Tibial nerve (tissue), 4 donors: ENCODE results near the gene CYP2E1. TPM values are rescaled to one million over a fixed set of nuclear protein-coding genes. Genes with fewer than 3 reads are reported as not detected.
"Not testable (repeated sequence)": the region's sequence is repeated elsewhere in the genome, so short reads cannot be mapped to it uniquely, and the experiment has no call there.

Experiments used
- DNase-seq, 2 donors: peaks; one replicate each; pipeline ENCODE4 v3.0.0-alpha.2; 2019; ENCODE audit warnings: low spot score in 2 of 2
- H3K27ac ChIP-seq, 4 donors: fragments of 200-600 bp; sonication (generic) in 3 of 4; one replicate each; pipeline ENCODE4 v1.5.1; 2017 to 2019; ENCODE audit warnings: mild to moderate bottlenecking in 1 of 4
- H3K27me3 ChIP-seq, 2 donors: fragments of 200-600 bp; sonication (generic) in 1 of 2; one replicate each; pipeline versions ENCODE4 v1.5.1 to v1.6.0; 2017 to 2019
- H3K36me3 ChIP-seq, 3 donors: fragments of 200-600 bp; sonication (generic); one replicate each; pipeline ENCODE4 v1.5.1; 2018 to 2019
- H3K4me1 ChIP-seq, 4 donors: fragments of 200-600 bp; sonication (generic) in 3 of 4; one replicate each; pipeline ENCODE4 v1.5.1; 2017 to 2019
- H3K4me3 ChIP-seq, 4 donors: fragments of 200-600 bp; sonication (generic) in 3 of 4; one replicate each; pipeline ENCODE4 v1.5.1; 2017 to 2019; ENCODE audit warnings: mild to moderate bottlenecking in 1 of 4, moderate library complexity in 1 of 4
- H3K9me3 ChIP-seq, 4 donors: fragments of 200-600 bp; sonication (generic) in 3 of 4; one replicate each; pipeline ENCODE4 v1.5.1; 2017 to 2019
- CTCF ChIP-seq, 5 experiments: fragments of 200-600 bp in 3 of 5; fragments of 450-650 bp in 2 of 5; sonication (generic) in 3 of 5; IDR thresholded peaks; one replicate each; pipeline ENCODE4 v1.5.1; 2016 to 2019; ENCODE audit warnings: antibody characterized with exemption in 5 of 5, mild to moderate bottlenecking in 3 of 5, moderate library complexity in 2 of 5
- EP300 ChIP-seq, 2 donors: sonication (generic); formaldehyde crosslinking; IDR thresholded peaks; one replicate each; pipeline ENCODE4 v1.6.1; 2017; ENCODE audit warnings: antibody characterized with exemption in 2 of 2, mild to moderate bottlenecking in 1 of 2
- POLR2A ChIP-seq, 2 donors: fragments of 450-650 bp; IDR thresholded peaks; one replicate each; pipeline ENCODE4 v1.6.1; 2017; ENCODE audit warnings: antibody characterized with exemption in 2 of 2, mild to moderate bottlenecking in 2 of 2, moderate library complexity in 2 of 2
- WGBS, 2 donors: methylation state at CpG; one replicate each; pipeline ENCODE4 v1.1.5; 2018; 5-methylcytosine and 5-hydroxymethylcytosine counted together
- total RNA-seq, 4 donors: library from RNA; depleted of rRNA; stranded (reverse); fragments of >200 nt; gene quantifications; one replicate each; pipeline ENCODE4 v1.1.0, GENCODE V29; 2016

The CYP2E1 gene
- total RNA-seq, 4 donors from 2014 or later, result 0.30 to 7.0 (median 0.82) TPM

GRCh38 chr10:133509700-133510099 lies 17.5 kb upstream of the CYP2E1 start:
- no peak for DNase-seq
- WGBS, 2 donors, result 80 to 84% methylated on average over 4 of the region's 4 CpGs
- H3K27ac ChIP-seq, result no peak overlapping the region
- no peaks in the 10 kb centered on the region for H3K27me3 ChIP-seq
- no peaks in the 10 kb centered on the region for H3K4me1 ChIP-seq
- H3K9me3 ChIP-seq, result peaks cover 0 to 27% (median 0%) of the 10 kb centered on the region in 4 donors
- no peak overlapping the region for H3K4me3 ChIP-seq
- TF ChIP-seq EP300 (IDR thresholded peaks at IDR 0.05), result no peak
- TF ChIP-seq CTCF (IDR thresholded peaks at IDR 0.05), result no peak
- TF ChIP-seq POLR2A (IDR thresholded peaks at IDR 0.05), result no peak
- peaks cover 0 to 12% (median 0%) of the 10 kb centered on the region in 3 donors for H3K36me3 ChIP-seq

- DNase-seq, result no peak
- H3K27me3 ChIP-seq, result no peaks in the 10 kb centered on the region
- no peak overlapping the region for H3K4me3 ChIP-seq
- WGBS, 2 donors, result 73 to 79% methylated on average over 4 of the region's 4 CpGs
- no peak overlapping the region for H3K27ac ChIP-seq
- H3K4me1 ChIP-seq, result no peaks in the 10 kb centered on the region
- peaks cover 0 to 25% (median 0%) of the 10 kb centered on the region in 4 donors for H3K9me3 ChIP-seq
- peaks cover 0 to 9% (median 0%) of the 10 kb centered on the region in 3 donors for H3K36me3 ChIP-seq
- no peak for TF ChIP-seq POLR2A (IDR thresholded peaks at IDR 0.05)
These were observed 15.8 kb upstream of the CYP2E1 start for GRCh38 chr10:133511408-133511807.

GRCh38 chr10:133511907-133512528 lies 15.1 kb upstream of the CYP2E1 start:
- WGBS, 2 donors, result 54 to 66% methylated on average over 4 of the region's 4 CpGs
- Histone ChIP-seq H3K9me3 (peaks cover 0 to 23% (median 0%) of the 10 kb centered on the region in 4 donors), H3K27ac (no peak overlapping the region), H3K4me1 (no peaks in the 10 kb centered on the region), H3K27me3 (no peaks in the 10 kb centered on the region), H3K4me3 (no peak overlapping the region), H3K36me3 (peaks cover 0 to 7% (median 0%) of the 10 kb centered on the region in 3 donors)
- DNase-seq, result no peak
- TF ChIP-seq POLR2A (IDR thresholded peaks at IDR 0.05) (no peak), CTCF (IDR thresholded peaks at IDR 0.05) (no peak), EP300 (IDR thresholded peaks at IDR 0.05) (no peak)

- TF ChIP-seq POLR2A (IDR thresholded peaks at IDR 0.05) (no peak), EP300 (IDR thresholded peaks at IDR 0.05) (no peak), CTCF (IDR thresholded peaks at IDR 0.05) (no peak)
- Histone ChIP-seq H3K27ac (no peak overlapping the region), H3K9me3 (peaks cover 0 to 8% (median 0%) of the 10 kb centered on the region in 4 donors), H3K36me3 (peaks cover 0 to under 1% (median 0%) of the 10 kb centered on the region in 3 donors), H3K27me3 (no peaks in the 10 kb centered on the region), H3K4me3 (no peak overlapping the region), H3K4me1 (peaks cover 0 to 4% (median 0%) of the 10 kb centered on the region in 4 donors)
- DNase-seq, result no peak
- 71 to 77% methylated on average over 4 of the region's 4 CpGs for WGBS, 2 donors
These were observed 11.7 kb upstream of the CYP2E1 start for GRCh38 chr10:133515471-133515870.

- 51 to 53% methylated on average over 4 of the region's 4 CpGs for WGBS, 2 donors
- Histone ChIP-seq H3K36me3 (no peaks in the 10 kb centered on the region), H3K4me1 (peaks cover 0 to 4% (median 0%) of the 10 kb centered on the region in 4 donors), H3K27ac (no peak overlapping the region), H3K9me3 (peaks cover 0 to 8% (median 0%) of the 10 kb centered on the region in 4 donors), H3K27me3 (no peaks in the 10 kb centered on the region), H3K4me3 (no peak overlapping the region)
- TF ChIP-seq CTCF (IDR thresholded peaks at IDR 0.05) (no peak), EP300 (IDR thresholded peaks at IDR 0.05) (no peak), POLR2A (IDR thresholded peaks at IDR 0.05) (no peak)
- DNase-seq, result no peak
These were observed 11.1 kb upstream of the CYP2E1 start for GRCh38 chr10:133516057-133516456.

GRCh38 chr10:133518517-133518916 lies 8.6 kb upstream of the CYP2E1 start:
- 82 to 89% methylated on average over 5 of the region's 5 CpGs for WGBS, 2 donors
- peaks cover 0 to 17% (median 2%) of the 10 kb centered on the region in 4 donors for H3K9me3 ChIP-seq
- not testable (repeated sequence) for H3K36me3 ChIP-seq, DNase-seq, H3K4me1 ChIP-seq, H3K27ac ChIP-seq, H3K27me3 ChIP-seq, H3K4me3 ChIP-seq
